Measurements from ENCODE around the gene RASSF3.

DNA sequence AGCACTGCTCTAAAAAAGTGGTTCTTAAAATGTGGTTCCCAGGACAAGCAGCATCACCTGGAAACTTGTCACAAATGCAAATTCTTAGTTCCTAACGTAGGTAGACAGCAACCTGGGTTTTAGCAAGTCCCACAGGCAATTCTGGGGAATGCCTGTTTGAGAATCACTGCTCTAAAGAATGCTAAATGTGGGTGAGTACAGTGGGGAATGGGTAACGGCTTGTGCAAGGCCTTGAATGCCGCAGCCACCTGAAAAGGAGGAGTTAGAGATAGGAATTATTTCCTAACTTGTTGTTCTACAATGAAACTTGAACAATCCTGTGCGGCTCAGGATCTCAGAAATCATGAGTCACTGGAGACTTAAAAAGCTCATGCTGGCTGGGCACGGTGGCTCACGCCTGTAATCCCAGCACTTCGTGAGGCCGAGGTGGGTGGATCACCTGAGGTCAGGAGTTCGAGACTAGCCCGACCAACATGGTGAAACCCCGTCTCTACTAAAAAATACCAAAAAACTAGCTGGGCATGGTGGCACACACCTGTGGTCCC is 114.0 kb downstream of the RASSF3 start:
- no peak for TF ChIP-seq POLR2A (IDR thresholded peaks at IDR 0.05; ENCODE audit: low read depth, low read length)
- no peak for TF ChIP-seq POLR2AphosphoS5 (IDR thresholded peaks at IDR 0.05; ENCODE audit: low read depth, low read length)
- no peak for TF ChIP-seq TAF1 (IDR thresholded peaks at IDR 0.05; ENCODE audit: low read depth, low read length)
- TF ChIP-seq SPI1 (IDR thresholded peaks at IDR 0.05; ENCODE audit: low read depth, low read length), result no peak
- TF ChIP-seq PAX5 (IDR thresholded peaks at IDR 0.05; ENCODE audit: insufficient read depth, low read length, severe bottlenecking), result no peak
- TF ChIP-seq POU2F2 (IDR thresholded peaks at IDR 0.05; ENCODE audit: low read depth, low read length), result no peak

Data from GM12891 (cell line).